HepG2 (cell line): Measurements from ENCODE around the gene FBXW12. TPM values are rescaled to one million over a fixed set of nuclear protein-coding genes. Genes with fewer than 3 reads are reported as not detected.

ENCODE experiments used
- AKNA ChIP-seq: sonication (generic); formaldehyde crosslinking; IDR thresholded peaks from 2 replicates; pipeline ENCODE4 v1.4.0; 2020; ENCODE audit warnings: missing genetic modification reagents, borderline replicate concordance
- ATF7 ChIP-seq, 2 experiments: fragments of 450-650 bp in 1 of 2; sonication (generic) in 1 of 2; formaldehyde crosslinking in 1 of 2; IDR thresholded peaks; 2 replicates each; pipeline versions ENCODE4 v1.4.0 to v1.6.1; 2016 to 2020; ENCODE audit warnings: antibody characterized with exemption in 1 of 2, mild to moderate bottlenecking in 1 of 2, missing genetic modification reagents in 1 of 2
- BCL6 ChIP-seq: IDR thresholded peaks from 2 replicates; pipeline ENCODE4 v1.6.1; 2016; ENCODE audit warnings: missing genetic modification reagents, missing compliant biosample characterization
- IKZF1 ChIP-seq: fragments of 450-650 bp; IDR thresholded peaks from 2 replicates; pipeline ENCODE4 v1.7.1; 2016
- KLF16 ChIP-seq, 2 experiments: sonication (generic) in 1 of 2; formaldehyde crosslinking in 1 of 2; IDR thresholded peaks; 2 replicates each; pipeline versions ENCODE4 v1.6.1 to v1.8.0; 2016 to 2023; ENCODE audit warnings: missing genetic modification reagents in 2 of 2, missing compliant biosample characterization in 1 of 2
- LCORL ChIP-seq, 2 experiments: fragments of 450-650 bp in 1 of 2; sonication (generic) in 1 of 2; formaldehyde crosslinking in 1 of 2; IDR thresholded peaks; 2 replicates each; pipeline versions ENCODE4 v1.5.0 to v1.6.1; 2017 to 2020; ENCODE audit warnings: antibody characterized with exemption in 1 of 2, missing genetic modification reagents in 1 of 2
- NFKB2 ChIP-seq: sonication (generic); formaldehyde crosslinking; IDR thresholded peaks from 2 replicates; pipeline ENCODE4 v1.4.0; 2020; ENCODE audit warnings: missing genetic modification reagents, borderline replicate concordance
- NONO ChIP-seq, 2 experiments: fragments of 450-650 bp in 1 of 2; sonication (generic) in 1 of 2; formaldehyde crosslinking in 1 of 2; IDR thresholded peaks in 1 of 2; conservative IDR thresholded peaks in 1 of 2; 2 replicates each; pipeline versions ENCODE4 v1.6.1 to v1.8.0; 2017 to 2022; ENCODE audit warnings: mild to moderate bottlenecking in 1 of 2, missing genetic modification reagents in 1 of 2, moderate library complexity in 1 of 2
- PPARG ChIP-seq: conservative IDR thresholded peaks from 2 replicates; pipeline ENCODE4 v1.6.1; 2016; ENCODE audit warnings: missing biosample characterization, missing genetic modification reagents
- PRPF4 ChIP-seq: fragments of 200-400 bp; formaldehyde crosslinking; IDR thresholded peaks from 2 replicates; pipeline ENCODE4 v1.6.1; 2016; ENCODE audit warnings: low read length, low read depth; ENCODE audit not compliant: poor library complexity, severe bottlenecking
- SETDB1 ChIP-seq: sonication (generic); formaldehyde crosslinking; IDR thresholded peaks from 2 replicates; pipeline ENCODE4 v1.5.1; 2020; ENCODE audit warnings: missing genetic modification reagents, mild to moderate bottlenecking, borderline replicate concordance
- SMARCE1 ChIP-seq: fragments of 450-650 bp; IDR thresholded peaks from 2 replicates; pipeline ENCODE4 v1.6.1; 2017; ENCODE audit warnings: borderline replicate concordance
- SP2 ChIP-seq: sonication (generic); formaldehyde crosslinking; IDR thresholded peaks from 2 replicates; pipeline ENCODE4 v1.5.1; 2020; ENCODE audit warnings: mild to moderate bottlenecking, missing genetic modification reagents
- TBL1XR1 ChIP-seq: fragments of 150-350 bp; IDR thresholded peaks from 2 replicates; pipeline ENCODE4 v1.6.1; 2014; ENCODE audit warnings: borderline replicate concordance, low read length; ENCODE audit not compliant: partially characterized antibody
- TEAD3 ChIP-seq: optimal IDR thresholded peaks from 2 replicates; pipeline ENCODE3; 2016; ENCODE audit warnings: borderline replicate concordance
- ZIK1 ChIP-seq: sonication (generic); formaldehyde crosslinking; IDR thresholded peaks from 2 replicates; pipeline ENCODE4 v1.5.0; 2020; ENCODE audit warnings: mild to moderate bottlenecking, low read depth, missing genetic modification reagents, borderline replicate concordance
- ZNF138 ChIP-seq: sonication (generic); formaldehyde crosslinking; IDR thresholded peaks from 2 replicates; pipeline ENCODE4 v1.5.0; 2020; ENCODE audit warnings: mild to moderate bottlenecking, low read depth, missing genetic modification reagents
- ZNF18 ChIP-seq: sonication (generic); formaldehyde crosslinking; IDR thresholded peaks from 2 replicates; pipeline ENCODE4 v1.8.0; 2022; ENCODE audit warnings: mild to moderate bottlenecking, missing genetic modification reagents; ENCODE audit not compliant: insufficient replicate concordance
- ZNF253 ChIP-seq: sonication (generic); formaldehyde crosslinking; IDR thresholded peaks from 2 replicates; pipeline ENCODE4 v1.8.0; 2022; ENCODE audit warnings: mild to moderate bottlenecking, missing genetic modification reagents, borderline replicate concordance
- ZNF331 ChIP-seq: sonication (generic); formaldehyde crosslinking; IDR thresholded peaks from 2 replicates; pipeline ENCODE4 v1.4.0; 2020; ENCODE audit warnings: missing genetic modification reagents
- ZNF644 ChIP-seq: IDR thresholded peaks from 2 replicates; pipeline ENCODE4 v1.6.1; 2016; ENCODE audit warnings: low read depth
- polyA plus RNA-seq, 8 experiments: library from polyadenylated mRNA; depleted of rRNA in 3 of 8; stranded (reverse) in 7 of 8; unstranded in 1 of 8; fragments of >200 nt; fragmentation: Illumina TruSeq in 4 of 8; extraction: Trizol in 4 of 8; gene quantifications; 2 replicates each; pipeline versions ENCODE4 v1.2.1 to v1.2.3, GENCODE V29; 2011 to 2016; ENCODE audit warnings: low read depth in 4 of 8, missing spikeins in 1 of 8, mixed read lengths in 1 of 8; ENCODE audit not compliant: insufficient read depth in 1 of 8
- total RNA-seq, 5 experiments: library from RNA; depleted of rRNA; stranded (reverse); fragments of >200 nt; fragmentation: Illumina TruSeq; extraction: Trizol; gene quantifications; 2 replicates each; pipeline ENCODE4 v1.2.3, GENCODE V29; 2016; ENCODE audit warnings: low read depth in 1 of 5

The FBXW12 gene
- total and polyA plus RNA-seq, 2 of the 13 experiments (the other 11 are each of a cell fraction or from before 2014, with no cell fraction given): not detected

GRCh38 chr3:48439820-48440589, 68.0 kb downstream of the FBXW12 start, which contains the start of the genes CCDC51 and TMA7 (continued):
- TF ChIP-seq AKNA (CRISPR knock-in tag) (no peak), BCL6 (CRISPR knock-in tag) (peak; percentile 40; the same call in 1 of the 2 replicates), ZIK1 (CRISPR knock-in tag) (peak; percentile 84; the same call in 1 of the 2 replicates), ZNF331 (CRISPR knock-in tag) (peak; percentile 77), ZNF18 (CRISPR knock-in tag) (no peak), ZNF644 (CRISPR knock-in tag) (0 out of 2 replicates have a peak, but pooled peaks have one; percentile 40), NFKB2 (CRISPR knock-in tag) (peak; percentile 81; the same call in 1 of the 2 replicates), LCORL (IDR thresholded peaks at IDR 0.05) (no peak), LCORL (CRISPR knock-in tag; IDR thresholded peaks at IDR 0.05) (peak; percentile 63; the same call in 1 of the 2 replicates), SP2 (CRISPR knock-in tag) (peak; percentile 98), IKZF1 (no peak), ATF7 (IDR thresholded peaks at IDR 0.05) (no peak), ATF7 (CRISPR knock-in tag; IDR thresholded peaks at IDR 0.05) (no peak), ZNF253 (CRISPR knock-in tag) (peak; percentile 11; the same call in 1 of the 2 replicates), SMARCE1 (no peak), KLF16 (CRISPR knock-in tag; IDR thresholded peaks at IDR 0.05) (peak in 1 of 2 experiments; percentile 80; a peak in 2 of 4 replicates), NONO (IDR thresholded peaks at IDR 0.05) (no peak), NONO (CRISPR knock-in tag; conservative IDR thresholded peaks at IDR 0.05) (peak; percentile 79; the same call in 1 of the 2 replicates), PRPF4 (no peak), TEAD3 (CRISPR knock-in tag) (peak; percentile 29), TBL1XR1 (no peak), ZNF138 (peak; percentile 90), SETDB1 (no peak), PPARG (CRISPR knock-in tag) (peak; percentile 49; the same call in 1 of the 2 replicates)
